ENCODE data around the gene DBX1.
"Not testable (repeated sequence)": the region's sequence is repeated elsewhere in the genome, so short reads cannot be mapped to it uniquely, and the experiment has no call there.

DBX1 gene

DNA sequence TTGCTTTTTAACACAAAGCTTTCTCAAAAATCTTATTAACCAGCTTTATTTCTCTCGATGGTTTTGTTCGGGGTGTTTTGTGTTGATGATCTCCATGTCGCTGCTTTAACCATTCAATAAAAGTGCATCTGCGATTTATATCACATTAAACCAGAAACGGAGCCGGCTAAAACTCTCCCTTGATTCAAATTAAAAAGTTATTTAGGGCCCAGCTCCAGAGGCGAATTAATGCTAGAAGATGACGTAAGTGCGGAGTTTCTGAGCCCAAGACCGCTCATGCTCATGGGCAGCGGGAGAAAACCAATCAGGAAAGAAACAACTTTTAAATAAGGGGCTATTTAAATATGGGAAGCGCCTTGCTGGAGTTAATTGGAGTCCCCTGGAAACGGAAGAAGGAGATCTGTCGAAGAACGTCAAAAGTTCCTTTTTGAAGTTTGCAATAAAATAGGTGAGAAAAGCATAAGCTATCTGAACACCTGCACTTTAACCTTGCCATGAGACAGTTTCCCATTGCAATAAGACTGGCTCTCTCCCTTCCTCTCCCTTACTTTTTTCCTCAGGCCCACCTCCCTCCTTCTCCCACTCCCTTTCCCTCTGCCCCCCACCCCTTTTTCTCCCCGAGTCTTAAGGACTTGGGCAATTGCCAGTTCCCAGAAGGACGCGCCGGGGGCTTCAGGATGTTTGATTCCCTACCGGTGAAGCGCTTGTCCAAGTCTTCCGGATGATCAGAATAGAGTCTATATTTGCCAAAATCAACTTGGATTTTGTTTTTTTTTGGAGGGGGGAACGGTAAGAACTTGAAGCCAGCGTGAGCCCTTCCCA lies 1.9 kb upstream of the DBX1 start:
- DNase-seq (ENCODE audit: extremely low spot score, insufficient read length, low read depth), result no peak
- no peak for FAIRE-seq

DNA sequence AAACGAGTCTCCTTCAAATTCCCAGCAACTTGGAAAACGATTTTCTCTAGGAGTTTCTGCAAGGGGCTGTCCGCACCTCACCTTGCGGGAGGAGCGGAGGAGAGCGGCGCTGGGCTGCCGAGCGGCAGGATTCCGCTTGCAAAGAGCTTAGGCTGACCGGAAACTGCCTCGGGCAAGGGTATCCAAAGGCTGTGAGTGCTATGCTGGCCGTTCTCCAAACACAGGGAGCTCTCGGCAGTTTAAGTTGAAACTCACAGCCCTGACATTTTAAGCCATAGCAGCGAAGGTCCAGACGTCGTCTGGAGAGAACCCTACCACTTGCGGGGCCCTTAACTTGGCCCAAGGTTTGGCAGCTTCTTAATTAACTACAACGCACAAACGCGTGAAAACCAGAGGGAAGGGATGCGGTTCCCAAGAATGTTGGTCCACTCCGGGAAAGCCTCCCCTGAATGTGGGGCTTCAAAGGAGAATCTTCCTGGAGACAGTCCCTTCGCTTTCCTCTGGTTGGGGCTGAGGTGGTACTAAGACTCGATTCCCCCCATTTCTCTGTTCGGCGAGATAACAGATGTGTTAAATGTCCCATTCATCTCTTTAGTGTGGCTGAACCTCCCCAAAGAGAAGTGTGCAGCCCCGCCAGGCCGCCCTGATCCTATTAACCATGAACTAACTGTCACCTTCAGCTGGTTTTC lies 1.1 kb upstream of the DBX1 start:
- FAIRE-seq, result no peak
- no peak for DNase-seq (ENCODE audit: extremely low spot score, insufficient read length, low read depth)

DNA sequence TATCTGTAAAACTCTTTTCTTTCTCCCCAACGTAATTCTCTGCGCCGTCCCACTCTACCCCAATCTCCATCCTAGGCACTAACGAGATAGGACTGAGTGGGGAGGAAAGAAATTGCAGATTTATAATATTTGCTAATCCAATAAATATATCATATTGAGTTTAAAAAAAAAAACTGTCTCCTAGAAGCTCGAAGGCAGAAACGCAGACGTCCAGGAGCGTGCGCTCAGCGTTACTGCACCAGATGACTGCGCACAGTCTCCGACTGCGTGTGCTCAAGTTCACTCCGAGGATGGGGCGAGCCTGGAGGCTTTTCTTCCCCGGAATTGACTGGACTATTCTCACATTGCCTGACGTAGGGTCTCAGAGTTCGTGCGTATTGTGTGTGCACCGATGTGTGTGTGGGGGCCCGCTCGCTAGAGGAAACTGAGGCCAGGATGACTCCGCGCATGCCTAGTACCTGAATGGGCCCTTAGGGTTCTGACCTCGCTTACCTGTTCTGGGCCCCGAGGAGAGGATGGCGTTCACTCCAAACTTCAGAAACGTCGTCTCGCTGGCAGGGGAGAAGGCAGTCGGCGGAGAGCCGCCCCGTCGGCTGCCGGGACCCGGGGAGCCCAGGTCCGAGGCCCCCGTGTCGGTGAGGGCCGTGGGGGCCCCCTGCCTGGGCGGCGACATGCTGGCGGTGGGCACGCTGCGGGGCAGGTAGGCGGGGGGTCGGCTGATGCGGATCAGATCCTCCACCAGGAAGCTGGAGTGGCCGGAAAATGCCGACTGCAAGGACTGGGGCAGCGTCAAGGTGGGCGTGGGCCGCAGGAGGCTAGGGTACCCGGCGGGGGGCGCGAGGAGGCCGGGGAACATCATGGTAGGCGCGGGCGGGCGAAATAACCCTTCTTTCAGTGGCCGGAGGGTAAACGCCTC lies 551 bp downstream of the DBX1 start:
- FAIRE-seq, result no peak
- DNase-seq (ENCODE audit: extremely low spot score, insufficient read length, low read depth), result no peak

DNA sequence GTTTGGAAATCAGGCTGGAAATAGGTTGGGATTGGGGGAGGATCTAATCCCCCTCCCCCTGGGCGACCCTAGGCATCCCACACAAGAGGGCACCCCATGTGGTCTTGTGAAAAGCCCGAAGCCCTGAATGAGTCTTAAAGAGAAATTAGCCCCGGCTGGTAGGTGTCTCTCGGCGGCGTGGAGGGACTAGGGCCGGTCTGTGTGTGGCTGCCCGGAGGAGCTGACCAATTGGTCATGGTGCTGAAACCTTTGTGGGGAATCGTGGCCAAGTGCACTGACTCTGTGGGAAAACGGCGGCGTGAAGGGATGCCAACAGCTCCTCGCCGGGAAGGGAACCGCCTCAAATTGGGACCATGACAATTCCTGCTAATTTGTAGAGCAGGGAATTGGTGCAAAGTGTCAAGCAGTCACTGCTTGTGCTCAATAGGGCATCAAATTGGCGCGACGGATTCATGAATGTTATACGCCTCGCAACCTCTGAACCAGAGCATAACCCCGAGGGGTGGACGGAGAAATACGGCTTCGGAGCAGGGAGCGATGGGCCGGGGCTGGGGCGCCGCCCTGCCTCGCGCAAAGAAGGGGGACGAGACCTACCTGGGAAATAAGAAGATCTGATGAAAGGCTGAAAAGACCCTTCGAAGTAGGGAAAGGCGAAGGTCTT lies 1.5 kb downstream of the DBX1 start:
- DNase-seq (ENCODE audit: extremely low spot score, insufficient read length, low read depth) (no peak), FAIRE-seq (no peak)

DNA sequence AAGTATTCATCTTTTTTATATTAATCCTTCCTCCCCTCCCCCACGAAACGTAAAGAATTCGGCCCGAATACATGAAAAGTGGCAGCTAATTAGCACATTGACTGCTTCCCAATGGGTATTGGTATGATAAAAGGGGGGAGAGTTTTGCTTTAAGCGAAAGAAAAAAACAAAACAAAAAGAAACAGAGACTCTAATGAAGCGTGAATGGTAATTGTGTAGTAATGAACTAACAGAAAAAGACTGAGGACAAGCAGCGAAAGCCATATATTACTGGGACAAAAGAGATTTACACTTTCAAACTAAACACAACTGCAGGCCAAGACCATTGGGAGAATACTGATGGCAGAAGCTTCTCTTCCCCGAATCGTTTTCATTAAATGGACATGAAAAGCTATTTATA lies 2.5 kb downstream of the DBX1 start:
- FAIRE-seq (no peak), DNase-seq (ENCODE audit: extremely low spot score, insufficient read length, low read depth) (no peak)

DNA sequence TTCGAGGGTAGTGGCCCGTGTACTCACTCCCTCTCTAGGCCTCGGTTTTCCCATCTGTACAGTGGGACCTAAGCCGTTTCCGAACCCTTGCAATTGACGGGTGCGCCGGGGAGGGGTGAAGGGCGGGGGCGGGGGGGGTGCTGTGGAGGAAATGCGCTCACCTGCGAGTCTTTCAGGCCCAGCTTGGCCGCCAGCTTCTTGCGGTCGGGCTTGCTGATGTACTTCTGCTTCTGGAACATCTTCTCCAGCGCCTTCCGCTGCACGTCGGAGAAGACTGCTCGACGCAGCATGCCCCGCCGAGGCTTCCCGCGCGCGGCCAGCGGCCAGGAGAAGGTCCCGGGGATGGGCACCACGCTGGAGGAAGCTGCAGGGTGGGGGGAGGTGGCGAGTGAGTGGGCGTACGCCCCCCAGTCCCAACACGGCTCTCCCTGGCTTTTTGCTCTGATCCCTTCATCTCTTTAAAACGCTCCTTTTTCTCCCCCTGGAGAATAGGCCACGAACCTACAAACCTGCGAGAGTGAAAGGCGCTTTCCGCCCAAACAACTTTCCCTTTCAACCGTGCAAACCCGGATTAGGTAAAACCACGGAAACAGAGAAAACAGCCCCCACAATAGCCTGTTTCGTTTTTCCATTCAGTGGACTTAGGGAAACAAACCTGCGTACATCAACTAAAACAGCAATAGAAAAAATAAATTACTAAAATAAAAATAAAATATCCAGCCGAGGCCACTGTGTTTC lies 3.2 kb downstream of the DBX1 start:
- DNase-seq (ENCODE audit: extremely low spot score, insufficient read length, low read depth) (no peak), FAIRE-seq (no peak)

DNA sequence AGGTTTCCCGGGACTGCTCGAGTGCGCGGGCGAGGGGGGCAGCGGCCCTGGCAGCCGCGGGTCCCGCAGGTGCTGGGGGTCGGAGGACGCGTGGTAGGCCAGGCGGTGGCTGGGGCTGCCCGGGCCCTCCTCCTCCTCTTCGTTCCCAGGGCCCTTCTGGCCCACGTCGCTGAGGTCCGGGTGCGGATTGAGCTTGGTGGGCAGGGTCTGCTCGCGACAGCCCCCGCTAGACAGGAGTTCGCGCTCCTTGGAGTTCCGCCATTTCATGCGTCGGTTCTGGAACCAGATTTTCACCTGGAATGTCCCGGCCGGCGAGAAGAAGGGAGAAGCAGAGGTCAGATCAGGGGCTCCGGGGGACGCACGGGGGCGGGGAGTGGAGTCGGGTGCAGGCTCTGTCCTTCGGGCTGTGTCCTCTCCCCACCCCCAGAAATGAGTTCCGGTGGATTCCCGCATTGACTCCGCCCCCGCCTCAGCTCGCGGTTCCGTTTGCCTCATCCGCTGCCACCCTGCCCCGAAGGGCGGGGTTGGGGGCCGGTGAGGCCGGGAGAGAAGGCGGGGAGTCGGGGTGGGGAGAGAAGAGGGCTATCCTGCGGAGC lies 3.9 kb downstream of the DBX1 start:
- DNase-seq (ENCODE audit: extremely low spot score, insufficient read length, low read depth) (no peak), FAIRE-seq (no peak)

DNA sequence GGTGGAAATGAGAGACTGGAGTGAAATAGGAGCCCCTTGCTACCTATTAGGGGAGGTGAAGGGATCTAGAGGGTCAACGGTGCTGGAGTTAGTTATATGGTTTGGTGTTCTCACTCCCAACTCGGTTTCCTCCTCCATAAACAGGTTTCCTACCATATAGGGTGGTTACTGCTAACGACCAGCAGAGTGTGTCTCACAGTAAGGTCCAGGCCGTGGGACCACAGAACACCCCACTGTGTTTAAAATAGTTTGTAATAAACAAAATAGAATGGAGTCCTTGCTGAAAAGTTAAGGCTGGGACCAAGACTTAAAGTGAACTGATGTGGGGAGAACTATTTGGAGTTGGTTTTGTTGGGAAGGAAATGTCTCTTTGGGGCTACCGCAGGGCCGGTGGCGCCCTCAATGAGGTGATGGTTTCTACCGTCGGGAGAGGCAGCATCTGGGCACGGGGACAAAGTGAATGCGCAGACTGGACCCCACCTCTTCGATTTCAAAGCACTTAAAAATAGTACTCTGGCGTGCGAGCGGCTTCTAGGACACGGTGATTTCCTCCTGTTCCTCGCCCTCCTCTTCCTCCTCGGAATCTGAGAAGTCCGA lies 4.5 kb downstream of the DBX1 start:
- FAIRE-seq (no peak), DNase-seq (ENCODE audit: extremely low spot score, insufficient read length, low read depth) (no peak)

DNA sequence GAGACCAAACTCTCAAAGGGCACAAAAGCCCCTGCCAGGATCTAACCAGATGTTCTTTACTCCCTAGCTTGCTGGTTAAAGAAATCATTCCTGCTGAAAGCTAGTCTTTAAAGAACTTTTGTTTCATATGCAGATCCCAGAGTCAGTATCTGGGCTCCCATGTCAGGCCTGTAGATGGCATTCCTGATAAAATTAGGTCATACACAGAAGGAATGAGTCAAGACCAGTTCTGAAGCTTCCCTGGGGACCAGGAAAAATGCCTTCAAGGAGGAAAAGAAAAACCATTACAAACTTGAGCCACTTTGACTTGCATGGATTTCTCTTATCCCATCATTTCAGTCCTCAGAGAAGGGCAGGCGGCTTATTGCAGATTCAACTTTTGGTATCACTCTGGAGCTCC lies 5.9 kb downstream of the DBX1 start:
- no peak for FAIRE-seq
- no peak for DNase-seq (ENCODE audit: extremely low spot score, insufficient read length, low read depth)

DNA sequence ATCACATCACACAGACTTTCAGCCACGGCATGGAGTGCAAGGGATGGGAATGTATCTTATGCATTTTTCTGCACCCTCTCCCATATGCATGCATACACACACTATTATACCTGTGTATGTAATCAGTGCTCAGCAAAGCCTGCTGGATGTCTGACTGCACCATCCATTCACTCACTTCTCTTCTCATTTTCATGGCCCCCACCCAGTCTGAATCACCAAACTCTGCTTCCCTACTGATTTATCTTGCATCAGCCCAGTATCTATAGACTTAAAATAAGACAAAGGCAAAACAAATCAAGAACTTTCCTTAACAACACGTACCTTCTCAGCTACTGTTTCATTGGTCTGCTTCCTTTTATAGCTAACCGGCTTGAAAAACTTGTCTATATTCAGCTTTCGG lies 21.6 kb downstream of the DBX1 start:
- DNase-seq (ENCODE audit: extremely low spot score, insufficient read length, low read depth) (no peak), FAIRE-seq (no peak)

DNA sequence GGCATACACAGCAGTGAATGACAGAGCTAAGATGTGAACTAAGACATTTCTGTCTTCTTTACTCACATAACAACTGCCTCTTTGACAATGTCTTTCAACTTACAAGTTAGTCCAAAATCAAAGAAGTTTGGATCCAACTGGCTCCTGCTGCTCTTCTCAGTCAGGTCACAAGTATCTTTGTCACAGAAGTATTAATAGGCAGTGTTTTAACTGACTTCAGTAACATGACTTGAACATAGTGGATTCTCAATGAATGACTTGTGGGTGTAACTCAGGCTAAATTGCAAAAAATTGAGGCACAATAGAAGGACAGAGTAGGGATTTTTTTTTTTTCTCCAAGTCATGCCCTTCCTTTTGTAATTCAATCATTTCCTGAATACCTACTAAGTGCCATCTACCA lies 22.6 kb downstream of the DBX1 start:
- FAIRE-seq, result no peak

DNA sequence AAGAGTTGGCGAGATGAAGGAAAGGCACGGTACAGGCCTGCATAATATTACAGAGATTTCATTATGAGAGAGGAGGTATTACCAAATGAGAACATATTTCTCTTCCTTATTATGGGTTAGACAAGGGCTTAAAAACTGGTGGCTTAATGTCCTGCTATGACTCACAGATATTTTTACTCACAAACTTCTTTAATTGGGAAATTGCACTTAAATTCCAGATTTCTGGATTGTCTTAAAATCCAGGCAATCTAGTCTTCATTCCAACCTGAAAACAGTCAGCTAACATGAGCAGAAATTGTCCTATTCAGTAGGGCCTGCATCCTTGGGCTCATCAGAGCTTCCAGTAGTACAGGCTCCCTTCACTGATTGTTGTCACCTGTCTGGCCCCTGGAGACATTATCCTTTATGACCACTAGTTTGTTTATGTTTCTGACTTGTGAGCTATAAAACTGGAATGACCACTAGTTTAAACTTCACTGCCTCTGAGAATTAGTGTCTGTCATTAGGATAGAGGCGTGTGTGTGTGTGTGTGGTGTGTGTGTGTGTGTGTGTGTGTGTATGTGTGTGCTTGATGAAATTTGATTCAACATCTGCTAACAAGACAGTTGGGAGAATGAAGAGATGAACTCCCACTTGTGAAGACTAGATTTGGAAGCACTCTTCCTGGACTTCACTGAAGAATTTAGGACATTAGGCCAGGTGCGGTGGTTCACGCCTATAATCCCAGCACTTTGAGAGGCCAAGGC lies 25.1 kb downstream of the DBX1 start:
- DNase-seq (ENCODE audit: extremely low spot score, insufficient read length, low read depth) (no peak), FAIRE-seq (no peak)

More for the DNA sequence above, 22.6 kb downstream of the DBX1 start:
- no peak for DNase-seq (ENCODE audit: extremely low spot score, insufficient read length, low read depth)

DNA sequence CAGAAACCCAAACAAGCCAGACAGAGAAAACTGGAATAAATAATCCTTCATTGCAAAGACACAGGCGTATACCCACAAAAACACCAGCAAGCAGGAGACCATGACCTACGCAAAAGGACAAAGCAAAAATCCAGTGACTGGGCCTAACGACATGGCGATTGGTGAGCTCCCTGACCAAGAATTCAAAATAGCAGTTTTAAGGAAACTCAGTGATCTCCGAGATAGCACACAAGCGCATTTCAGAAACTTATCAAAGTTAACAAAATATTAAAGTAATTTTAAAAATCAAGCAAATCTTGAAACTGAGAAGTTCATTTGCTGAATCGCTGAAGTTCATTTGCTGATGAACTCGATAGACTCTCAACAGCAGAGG lies 27.6 kb downstream of the DBX1 start:
- no peak for FAIRE-seq
- DNase-seq (ENCODE audit: extremely low spot score, insufficient read length, low read depth), result no peak

DNA sequence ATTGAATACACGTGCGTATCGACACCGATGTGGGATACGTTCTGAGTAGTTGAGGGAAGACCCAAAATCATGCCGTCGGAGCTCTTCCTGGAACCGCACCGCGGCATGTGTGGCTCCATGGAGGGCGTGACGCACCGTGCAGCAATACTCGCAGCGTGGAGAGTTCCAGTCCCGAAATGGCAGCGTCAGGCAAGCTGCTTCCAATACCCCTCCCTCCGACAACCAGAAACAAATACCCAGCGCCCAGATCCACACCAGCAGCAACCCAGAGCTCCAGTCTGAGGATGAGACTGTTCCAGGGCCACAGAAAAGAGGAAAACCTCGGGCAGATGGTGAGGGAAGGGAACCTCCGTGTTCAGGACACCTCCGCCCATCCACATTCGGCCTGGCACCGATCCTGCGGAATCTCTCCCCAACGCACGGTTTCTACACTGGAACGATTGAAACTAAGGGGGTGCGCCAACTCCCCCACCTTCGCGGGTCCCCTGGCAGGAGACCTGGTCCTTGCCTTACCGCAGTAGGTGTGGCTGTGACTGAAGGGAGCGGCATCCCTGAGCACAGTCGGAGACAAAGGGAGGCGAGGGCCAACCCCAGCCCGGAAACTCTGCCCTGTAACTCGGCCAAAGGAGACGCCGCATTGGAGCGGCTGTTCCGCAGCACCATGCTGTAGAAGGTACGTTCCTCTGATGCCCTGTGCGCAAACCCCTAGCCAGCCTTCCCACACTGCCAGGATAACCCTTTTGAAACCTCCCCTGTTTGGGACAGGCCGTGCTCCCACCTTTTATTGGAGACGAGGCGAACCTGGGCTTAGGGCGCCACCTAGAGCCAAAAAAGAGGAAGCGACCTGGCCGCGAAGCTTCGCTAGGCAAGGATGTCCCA lies 28.2 kb downstream of the DBX1 start:
- DNase-seq (ENCODE audit: extremely low spot score, insufficient read length, low read depth) (no peak), FAIRE-seq (peak; percentile 81)

DNA sequence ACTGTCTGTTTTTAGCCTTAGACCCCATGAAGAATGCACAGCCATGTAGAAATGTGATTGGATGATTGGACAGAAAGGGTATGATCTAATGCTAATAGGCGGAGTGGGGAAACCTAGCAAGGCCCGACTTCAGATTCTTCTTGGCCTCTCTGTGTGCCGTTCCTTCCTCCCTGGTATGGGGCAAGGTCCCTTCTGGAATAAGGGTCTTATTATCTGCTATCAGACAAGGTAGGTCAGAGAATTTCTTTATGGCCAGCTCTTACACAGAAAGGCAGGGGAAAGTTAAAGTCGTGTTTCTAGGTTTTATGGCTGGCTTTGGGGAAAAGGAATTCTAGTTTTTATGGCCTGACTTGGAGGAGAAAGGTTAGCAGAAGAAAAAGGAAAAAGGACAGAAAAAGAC lies 30.6 kb downstream of the DBX1 start:
- DNase-seq (ENCODE audit: extremely low spot score, insufficient read length, low read depth) (no peak), FAIRE-seq (no peak)

DNA sequence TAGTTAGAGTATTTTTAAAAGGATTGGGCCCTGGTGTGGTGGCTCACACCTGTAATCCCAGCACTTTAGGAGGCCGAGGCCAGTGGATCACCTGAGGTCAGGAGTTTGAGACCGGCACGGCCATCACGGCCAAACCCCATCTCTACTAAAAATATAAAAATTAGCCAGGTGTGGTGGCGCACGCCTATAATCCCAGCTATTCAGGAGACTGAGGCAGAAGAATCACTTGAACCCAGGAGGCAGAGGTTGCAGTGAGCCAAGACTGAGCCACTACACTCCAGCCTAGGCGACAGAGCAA lies 31.8 kb downstream of the DBX1 start:
- not testable (repeated sequence) for DNase-seq (ENCODE audit: extremely low spot score, insufficient read length, low read depth); FAIRE-seq
